WTC11 (cell line): ENCODE results near the gene RMI2. TPM values are rescaled to one million over a fixed set of nuclear protein-coding genes. Genes with fewer than 3 reads are reported as not detected.
A peak's percentile ranks its signal among the peaks of the same experiment; 100 is the strongest.

Experiments
- ARID4B ChIP-seq: sonication (generic); formaldehyde crosslinking; IDR thresholded peaks from 2 replicates; pipeline ENCODE4 v1.8.0; 2023; ENCODE audit warnings: missing genetic modification reagents, mild to moderate bottlenecking, borderline replicate concordance
- GTF2I ChIP-seq: fragments of 250-450 bp; sonication (Bioruptor Pico); conservative IDR thresholded peaks from 2 replicates; pipeline ENCODE4 v1.4.0; 2021; ENCODE audit warnings: mild to moderate bottlenecking
- microRNA-seq: library from miRNA; unstranded; fragments of <30 nt; microRNA quantifications from one replicate; pipeline ENCODE4 v1.2.0, GENCODE V29; 2022; ENCODE audit warnings: borderline number of aligned reads
- total RNA-seq: library from RNA; stranded (reverse); gene quantifications from 3 replicates; pipeline ENCODE4 v1.2.3, GENCODE V29; 2021

The RMI2 gene
- total RNA-seq, 1 experiment from 2014 or later, result 79.0 TPM

GRCh38 chr16:11400076-11400475 lies 54.8 kb downstream of the RMI2 start (continued):
- TF ChIP-seq ARID4B (CRISPR knock-in tag) (no peak), GTF2I (CRISPR knock-in tag) (0 out of 2 replicates have a peak, but pooled peaks have one; percentile 32)

Small RNA genes lying within 50 kb of the gene (microRNA-seq; reads per million reads assigned to microRNA genes)
- not detected for gene MIR548H2

Other genes with a start within 250 kb of the RMI2 start
- gene SOCS1, start 89.3 kb upstream of the RMI2 start, total RNA-seq, result 62.3 to 67.1 TPM (median 62.5 TPM) in 3 replicates
- gene TNP2, start 76.1 kb upstream of the RMI2 start, total RNA-seq, result not detected in 3 replicates
- gene PRM3, start 71.8 kb upstream of the RMI2 start, total RNA-seq, result not detected in 3 replicates
- gene PRM2, start 69.0 kb upstream of the RMI2 start, total RNA-seq, result not detected in 3 replicates
- 0.48 TPM in 1 of 3 replicates, not detected in the others for gene PRM1, start 64.1 kb upstream of the RMI2 start, total RNA-seq
- 72.4 to 77.7 TPM (median 73.0 TPM) in 3 replicates for gene LITAF, start 241.5 kb downstream of the RMI2 start, total RNA-seq